PC-9 (cell line): Measurements from ENCODE around the gene DMBT1. TPM values are rescaled to one million over a fixed set of nuclear protein-coding genes. Genes with fewer than 3 reads are reported as not detected.

Experiments
- BruUV-seq: library from RNA; stranded (reverse); fragments of 400-500 nt; replicated peaks from 2 replicates; lab custom pipeline; 2021; lab: Mats Ljungman, UMichigan
- CTCF ChIA-PET: fragments of 300-600 bp; sonication (Branson Sonifier 250); formaldehyde crosslinking; loops from one replicate; lab custom pipeline; 2022; ENCODE audit warnings: antibody characterized with exemption; lab: Charles Lee
- POLR2A ChIA-PET: fragments of 300-600 bp; sonication (Branson Sonifier 250); formaldehyde crosslinking; loops from one replicate; lab custom pipeline; 2022; ENCODE audit warnings: antibody characterized with exemption; ENCODE audit not compliant: unreplicated experiment; lab: Charles Lee
- DNase-seq, 2 experiments: peaks; one replicate each; pipeline versions ENCODE4 v3.0.0 to v3.0.0-alpha.2; 2015 to 2022; ENCODE audit warnings: mixed read lengths in 1 of 2
- H2AFZ ChIP-seq: fragments of 200-600 bp; sonication (generic); 2 replicates; pipeline ENCODE4 v1.8.1; 2017; ENCODE audit warnings: antibody characterized with exemption
- H3F3A ChIP-seq: fragments of 200-600 bp; sonication (generic); 2 replicates; pipeline ENCODE4 v1.8.1; 2017; ENCODE audit warnings: antibody characterized with exemption, mild to moderate bottlenecking, low read depth; ENCODE audit not compliant: insufficient read depth
- H3K27ac ChIP-seq: fragments of 200-600 bp; sonication (generic); 2 replicates; pipeline ENCODE4 v1.6.1; 2016; ENCODE audit warnings: mixed run types
- H3K27me3 ChIP-seq: fragments of 200-600 bp; sonication (generic); 2 replicates; pipeline ENCODE4 v1.6.1; 2016; ENCODE audit warnings: low read depth, mixed run types; ENCODE audit not compliant: insufficient read depth
- H3K36me3 ChIP-seq: fragments of 200-600 bp; sonication (generic); 2 replicates; pipeline ENCODE4 v1.6.1; 2016; ENCODE audit warnings: low read depth, mixed run types
- H3K4me1 ChIP-seq: fragments of 200-600 bp; sonication (generic); replicated peaks from 2 replicates; pipeline ENCODE4 v1.6.1; 2016; ENCODE audit warnings: mixed run types; ENCODE audit not compliant: insufficient read depth
- H3K4me2 ChIP-seq: fragments of 200-600 bp; sonication (generic); 2 replicates; pipeline ENCODE4 v1.6.1; 2017; ENCODE audit warnings: mixed run types
- H3K4me3 ChIP-seq: fragments of 200-600 bp; sonication (generic); 2 replicates; pipeline ENCODE4 v1.6.1; 2016; ENCODE audit warnings: mixed run types
- H3K79me2 ChIP-seq: fragments of 200-600 bp; sonication (generic); 2 replicates; pipeline ENCODE4 v1.6.1; 2017; ENCODE audit warnings: low read depth, mixed run types
- H3K9me2 ChIP-seq: fragments of 200-600 bp; sonication (generic); 2 replicates; pipeline ENCODE4 v1.8.1; 2017; ENCODE audit warnings: mild to moderate bottlenecking; ENCODE audit not compliant: insufficient read depth
- H3K9me3 ChIP-seq: fragments of 200-600 bp; sonication (generic); 2 replicates; pipeline ENCODE4 v1.8.1; 2016; ENCODE audit warnings: low read depth; ENCODE audit not compliant: insufficient read depth
- H4K20me1 ChIP-seq: fragments of 200-600 bp; sonication (generic); 2 replicates; pipeline ENCODE4 v1.8.1; 2017; ENCODE audit not compliant: insufficient read depth
- EZH2 ChIP-seq: fragments of 200-600 bp; sonication (generic); IDR thresholded peaks from 2 replicates; pipeline ENCODE4 v1.8.0; 2017; ENCODE audit warnings: antibody characterized with exemption, low read depth
- intact Hi-C: fragments of 100-400 bp; cut with micrococcal nuclease; formaldehyde crosslinking; loops from one replicate; pipeline ENCODE4 v1.10.0; 2022; ENCODE audit not compliant: unreplicated experiment
- total RNA-seq: library from RNA; stranded (reverse); gene quantifications from 2 replicates; pipeline ENCODE4 v1.2.3, GENCODE V29; 2021
- TF ChIP-seq, protein P1 (sequence below): fragments of 200-600 bp; sonication (generic); conservative IDR thresholded peaks from 2 replicates; pipeline ENCODE4 v1.6.1; 2017; ENCODE audit warnings: mixed run types, antibody characterized with exemption, mild to moderate bottlenecking, moderate library complexity

DMBT1 gene
- total RNA-seq, 1 experiment from 2014 or later = 0.98 TPM

DNA sequence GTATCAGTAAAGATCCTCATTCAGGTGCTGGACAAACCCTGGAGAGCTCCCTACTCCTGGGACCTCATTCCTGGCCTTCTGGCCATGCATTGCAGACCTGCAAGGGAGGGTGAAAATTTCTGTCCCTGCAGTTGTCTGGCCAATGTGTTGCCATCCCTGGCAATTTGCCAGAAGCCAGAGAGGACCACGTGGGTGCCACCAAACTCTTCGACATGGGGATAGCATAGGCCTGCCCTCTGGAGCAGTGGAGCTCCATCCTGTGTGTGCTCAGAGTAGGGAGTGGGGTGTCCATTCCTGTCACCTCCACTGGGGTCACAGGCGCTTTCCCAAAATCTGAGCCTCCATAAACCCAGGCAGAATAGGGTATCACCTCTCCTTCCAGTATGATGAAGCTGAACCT is 31.2 kb downstream of the DMBT1 start:
- intact Hi-C loops = no loop called here
- CTCF ChIA-PET = no interaction called here
- Histone ChIP-seq H3K36me3 (no peaks in the 10 kb centered on the region), H3K27me3 (no peaks in the 10 kb centered on the region), H3K4me1 (no peaks in the 10 kb centered on the region), H3F3A (no peaks in the 10 kb centered on the region), H3K9me3 (no peaks in the 10 kb centered on the region), H3K4me2 (no peak overlapping the region), H3K27ac (no peak overlapping the region), H3K9me2 (no peaks in the 10 kb centered on the region), H4K20me1 (no peaks in the 10 kb centered on the region), H3K4me3 (no peak overlapping the region), H2AFZ (no peak overlapping the region), H3K79me2 (no peaks in the 10 kb centered on the region)
- no peak for TF ChIP-seq EZH2
- TF ChIP-seq, protein P1, sequence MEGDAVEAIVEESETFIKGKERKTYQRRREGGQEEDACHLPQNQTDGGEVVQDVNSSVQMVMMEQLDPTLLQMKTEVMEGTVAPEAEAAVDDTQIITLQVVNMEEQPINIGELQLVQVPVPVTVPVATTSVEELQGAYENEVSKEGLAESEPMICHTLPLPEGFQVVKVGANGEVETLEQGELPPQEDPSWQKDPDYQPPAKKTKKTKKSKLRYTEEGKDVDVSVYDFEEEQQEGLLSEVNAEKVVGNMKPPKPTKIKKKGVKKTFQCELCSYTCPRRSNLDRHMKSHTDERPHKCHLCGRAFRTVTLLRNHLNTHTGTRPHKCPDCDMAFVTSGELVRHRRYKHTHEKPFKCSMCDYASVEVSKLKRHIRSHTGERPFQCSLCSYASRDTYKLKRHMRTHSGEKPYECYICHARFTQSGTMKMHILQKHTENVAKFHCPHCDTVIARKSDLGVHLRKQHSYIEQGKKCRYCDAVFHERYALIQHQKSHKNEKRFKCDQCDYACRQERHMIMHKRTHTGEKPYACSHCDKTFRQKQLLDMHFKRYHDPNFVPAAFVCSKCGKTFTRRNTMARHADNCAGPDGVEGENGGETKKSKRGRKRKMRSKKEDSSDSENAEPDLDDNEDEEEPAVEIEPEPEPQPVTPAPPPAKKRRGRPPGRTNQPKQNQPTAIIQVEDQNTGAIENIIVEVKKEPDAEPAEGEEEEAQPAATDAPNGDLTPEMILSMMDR = no peak
- BruUV-seq = no TSS peak
- no peak for DNase-seq
- POLR2A ChIA-PET = no interaction called here

DNA sequence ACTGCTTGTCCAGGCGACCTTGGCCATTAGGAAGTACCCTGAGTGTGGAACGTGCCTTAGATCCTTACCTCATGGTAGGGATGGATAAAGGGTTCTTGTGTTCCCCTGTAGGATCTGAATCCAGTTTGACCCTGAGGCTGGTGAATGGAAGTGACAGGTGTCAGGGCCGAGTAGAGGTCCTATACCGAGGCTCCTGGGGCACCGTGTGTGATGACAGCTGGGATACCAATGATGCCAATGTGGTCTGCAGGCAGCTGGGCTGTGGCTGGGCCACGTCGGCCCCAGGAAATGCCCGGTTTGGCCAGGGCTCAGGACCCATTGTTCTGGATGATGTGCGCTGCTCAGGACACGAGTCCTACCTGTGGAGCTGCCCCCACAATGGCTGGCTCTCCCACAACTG is 31.6 kb downstream of the DMBT1 start:
- Histone ChIP-seq H4K20me1 (no peaks in the 10 kb centered on the region), H3K4me2 (no peak overlapping the region), H3K27me3 (no peaks in the 10 kb centered on the region), H3K4me3 (no peak overlapping the region), H3F3A (no peaks in the 10 kb centered on the region), H3K9me2 (no peaks in the 10 kb centered on the region), H3K27ac (no peak overlapping the region), H3K9me3 (no peaks in the 10 kb centered on the region), H2AFZ (no peak overlapping the region), H3K4me1 (no peaks in the 10 kb centered on the region), H3K36me3 (no peaks in the 10 kb centered on the region), H3K79me2 (no peaks in the 10 kb centered on the region)
- TF ChIP-seq EZH2 = no peak
- TF ChIP-seq, protein P1 = no peak
- ChIA-PET CTCF (no interaction called here), POLR2A (no interaction called here)
- BruUV-seq = no TSS peak
- intact Hi-C loops = no loop called here
- peak in 1 of 2 experiments; percentile 13 for DNase-seq

DNA sequence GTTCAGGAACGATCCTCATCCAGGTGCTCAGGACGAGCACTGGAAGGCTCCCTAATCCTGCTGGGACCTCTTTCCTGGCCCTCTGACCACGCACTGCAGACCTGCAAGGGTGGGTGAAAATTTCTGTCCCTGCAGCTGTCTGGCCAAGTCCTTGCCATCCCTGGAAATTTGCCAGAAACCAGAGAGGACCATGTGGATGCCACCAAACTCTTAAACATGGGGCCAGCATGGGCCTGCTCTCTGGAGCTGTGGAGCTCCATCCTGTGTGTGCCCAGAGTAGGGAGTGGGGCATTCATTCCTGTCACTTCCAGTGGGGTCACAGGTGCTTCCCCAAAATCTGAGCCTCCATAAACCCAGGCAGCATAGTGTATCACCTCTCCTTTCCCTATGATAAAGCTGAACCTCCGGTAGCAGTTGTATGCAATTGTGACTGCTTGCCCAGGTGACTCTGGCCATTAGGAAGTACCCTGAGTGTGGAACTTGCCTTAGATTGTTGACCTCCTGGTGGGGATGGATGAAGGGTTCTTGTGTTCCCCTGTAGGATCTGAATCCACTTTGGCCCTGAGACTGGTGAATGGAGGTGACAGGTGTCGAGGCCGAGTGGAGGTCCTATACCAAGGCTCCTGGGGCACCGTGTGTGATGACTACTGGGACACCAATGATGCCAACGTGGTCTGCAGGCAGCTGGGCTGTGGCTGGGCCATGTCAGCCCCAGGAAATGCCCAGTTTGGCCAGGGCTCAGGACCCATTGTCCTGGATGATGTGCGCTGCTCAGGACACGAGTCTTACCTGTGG is 57.1 kb downstream of the DMBT1 start:
- intact Hi-C loops = no loop called here
- Histone ChIP-seq H3K27me3 (no peaks in the 10 kb centered on the region), H2AFZ (no peak overlapping the region), H3K27ac (no peak overlapping the region), H3K4me3 (no peak overlapping the region), H3K9me2 (no peaks in the 10 kb centered on the region), H3F3A (no peaks in the 10 kb centered on the region), H3K9me3 (no peaks in the 10 kb centered on the region), H3K4me2 (no peak overlapping the region), H3K4me1 (no peaks in the 10 kb centered on the region), H3K79me2 (no peaks in the 10 kb centered on the region), H3K36me3 (no peaks in the 10 kb centered on the region), H4K20me1 (no peaks in the 10 kb centered on the region)
- DNase-seq = no peak
- BruUV-seq = no TSS peak
- TF ChIP-seq, protein P1 = no peak
- TF ChIP-seq EZH2 = no peak
- ChIA-PET CTCF (no interaction called here), POLR2A (no interaction called here)
